ENCODE data around the gene RTP4. TPM values are rescaled to one million over a fixed set of nuclear protein-coding genes. Genes with fewer than 3 reads are reported as not detected.

RTP4 gene, protein sequence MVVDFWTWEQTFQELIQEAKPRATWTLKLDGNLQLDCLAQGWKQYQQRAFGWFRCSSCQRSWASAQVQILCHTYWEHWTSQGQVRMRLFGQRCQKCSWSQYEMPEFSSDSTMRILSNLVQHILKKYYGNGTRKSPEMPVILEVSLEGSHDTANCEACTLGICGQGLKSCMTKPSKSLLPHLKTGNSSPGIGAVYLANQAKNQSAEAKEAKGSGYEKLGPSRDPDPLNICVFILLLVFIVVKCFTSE
- total RNA-seq, result 1 to 10 TPM in 1 of 4 donors, under 1 TPM in 2, not detected in 1; 0.21 to 1.3 (median 0.84) TPM

DNA sequence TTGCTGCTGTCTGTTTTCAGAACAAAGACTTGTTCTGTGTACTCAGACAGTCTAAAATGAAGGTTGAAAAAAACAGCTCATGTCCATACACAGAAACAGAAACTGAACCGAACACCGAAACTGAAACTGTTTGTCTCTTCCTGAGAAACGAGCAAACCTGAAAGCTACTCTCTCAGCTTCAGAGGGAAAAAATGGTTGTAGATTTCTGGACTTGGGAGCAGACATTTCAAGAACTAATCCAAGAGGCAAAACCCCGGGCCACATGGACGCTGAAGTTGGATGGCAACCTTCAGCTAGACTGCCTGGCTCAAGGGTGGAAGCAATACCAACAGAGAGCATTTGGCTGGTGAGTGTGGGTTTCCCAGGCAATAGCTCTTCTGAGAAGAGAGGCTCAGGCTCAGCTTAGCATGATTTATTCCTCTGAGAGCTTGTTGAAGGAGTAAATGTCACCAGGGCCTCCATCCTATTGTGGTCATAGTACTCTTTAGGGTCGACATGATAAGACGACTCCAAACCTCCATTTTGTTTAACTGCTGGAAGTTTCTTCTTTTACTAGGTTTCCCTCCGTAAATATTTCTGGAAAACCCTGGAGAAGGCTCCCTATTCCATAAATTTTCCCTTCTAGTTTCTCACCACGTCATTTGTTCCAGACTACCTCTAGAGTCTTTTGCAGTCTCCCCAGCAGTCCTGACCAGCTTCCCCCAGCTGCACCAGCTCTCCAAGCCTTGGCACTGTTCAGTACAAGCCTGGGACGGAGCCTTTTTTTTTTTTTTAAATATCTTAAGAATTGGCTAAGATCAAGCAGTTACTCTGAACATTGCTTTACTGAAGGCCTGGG, at the start of gene RTP4:
TSS of gene RTP4 (plus strand) at position 135 of the 838 bp plus-strand sequence. CDS start at position 192, 57 bp downstream.
- intact Hi-C loops (cut with DNase I; ENCODE audit: low total_unique reads), result no loop called here
- no peak for TF ChIP-seq POLR2A (IDR thresholded peaks at IDR 0.05)
- TF ChIP-seq, protein P1, sequence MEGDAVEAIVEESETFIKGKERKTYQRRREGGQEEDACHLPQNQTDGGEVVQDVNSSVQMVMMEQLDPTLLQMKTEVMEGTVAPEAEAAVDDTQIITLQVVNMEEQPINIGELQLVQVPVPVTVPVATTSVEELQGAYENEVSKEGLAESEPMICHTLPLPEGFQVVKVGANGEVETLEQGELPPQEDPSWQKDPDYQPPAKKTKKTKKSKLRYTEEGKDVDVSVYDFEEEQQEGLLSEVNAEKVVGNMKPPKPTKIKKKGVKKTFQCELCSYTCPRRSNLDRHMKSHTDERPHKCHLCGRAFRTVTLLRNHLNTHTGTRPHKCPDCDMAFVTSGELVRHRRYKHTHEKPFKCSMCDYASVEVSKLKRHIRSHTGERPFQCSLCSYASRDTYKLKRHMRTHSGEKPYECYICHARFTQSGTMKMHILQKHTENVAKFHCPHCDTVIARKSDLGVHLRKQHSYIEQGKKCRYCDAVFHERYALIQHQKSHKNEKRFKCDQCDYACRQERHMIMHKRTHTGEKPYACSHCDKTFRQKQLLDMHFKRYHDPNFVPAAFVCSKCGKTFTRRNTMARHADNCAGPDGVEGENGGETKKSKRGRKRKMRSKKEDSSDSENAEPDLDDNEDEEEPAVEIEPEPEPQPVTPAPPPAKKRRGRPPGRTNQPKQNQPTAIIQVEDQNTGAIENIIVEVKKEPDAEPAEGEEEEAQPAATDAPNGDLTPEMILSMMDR (IDR thresholded peaks at IDR 0.05), result no peak
- WGBS, 2 donors, result 23% methylated on average over 10 of the region's 10 CpGs
- peak within 1 kb of the TSS; percentile 21 for H3K4me3 ChIP-seq (ENCODE audit: low read depth, poor library complexity, severe bottlenecking)
- DNase-seq (ENCODE audit: low spot score in 2 of 2), result no peak

DNA sequence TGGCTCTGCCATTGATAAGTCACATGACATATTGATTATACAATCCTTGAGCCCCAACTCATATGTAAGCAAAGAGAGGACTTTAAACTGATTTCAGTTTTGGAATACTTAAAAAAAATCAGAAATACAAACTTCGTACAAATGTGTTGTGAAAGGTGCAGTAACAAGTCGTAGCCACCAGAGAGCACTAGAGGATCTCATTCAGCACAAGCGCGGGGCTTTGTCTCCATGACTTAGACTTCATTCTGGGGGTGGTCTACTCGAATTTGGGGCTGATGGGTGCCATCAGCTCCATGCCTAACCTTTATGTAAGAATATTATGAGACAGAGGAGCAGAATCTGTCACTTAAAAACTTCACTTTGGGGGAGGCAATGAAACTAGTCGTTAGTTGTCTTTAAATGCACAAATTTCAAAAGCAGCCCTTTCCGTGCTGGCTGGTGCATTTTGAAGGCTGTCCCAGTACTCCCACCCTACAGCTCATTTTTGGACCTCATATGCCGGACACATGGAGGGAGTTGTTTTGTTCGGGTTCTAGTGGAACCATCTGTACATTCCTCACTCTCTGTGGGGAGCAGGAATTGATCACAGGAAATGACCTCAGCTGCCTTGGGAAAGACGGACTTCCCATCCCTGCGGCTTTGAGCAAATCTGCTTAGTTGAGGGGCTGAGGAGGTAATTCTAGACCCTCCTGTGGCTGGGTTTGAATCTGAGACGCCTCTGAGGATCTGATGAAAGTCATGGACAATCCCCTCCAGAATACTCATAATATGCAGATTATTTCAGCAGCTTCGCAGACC, 49.2 kb upstream of the RTP4 start:
- DNase-seq (ENCODE audit: low spot score in 2 of 2), result peak in 1 of 2 donors; percentile 36
- TF ChIP-seq, protein P1 (IDR thresholded peaks at IDR 0.05), result peak in 1 of 3 donors; percentile 59
- no peak for TF ChIP-seq POLR2A (IDR thresholded peaks at IDR 0.05)
- H3K4me3 ChIP-seq (ENCODE audit: low read depth, poor library complexity, severe bottlenecking), result no peak overlapping the region

DNA sequence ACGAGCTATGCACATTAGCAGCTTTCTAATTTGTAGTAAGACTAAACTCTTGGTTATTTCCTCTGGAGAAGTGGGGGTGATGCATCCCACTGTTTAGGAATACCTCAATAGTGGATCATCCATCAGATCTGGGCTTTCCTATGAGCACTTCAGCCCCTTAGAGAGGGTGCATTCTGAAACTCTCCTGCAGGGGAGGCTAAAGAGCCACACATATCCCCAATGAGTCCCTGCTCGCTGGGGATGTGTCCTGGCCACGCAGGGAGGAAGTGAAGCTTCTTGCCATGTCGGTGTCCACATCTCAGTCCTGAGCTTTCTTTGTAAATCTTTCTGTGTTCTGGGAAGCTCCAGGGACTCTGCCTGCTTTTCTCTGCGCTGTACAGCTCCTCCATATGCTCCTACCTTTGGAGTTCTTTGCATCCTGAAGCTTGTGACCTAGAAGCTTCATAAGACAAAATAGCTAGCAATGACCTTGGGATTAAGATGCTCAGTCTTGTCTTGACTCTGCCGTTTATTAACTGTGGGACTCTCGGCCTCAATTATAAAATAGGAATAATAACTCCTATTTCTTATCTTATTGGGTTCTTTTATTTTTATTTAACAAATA, 48.4 kb upstream of the RTP4 start:
- no peak overlapping the region for H3K4me3 ChIP-seq (ENCODE audit: low read depth, poor library complexity, severe bottlenecking)
- WGBS, 2 donors, result 33 to 40% methylated on average over 7 of the region's 7 CpGs
- peak; percentile 71 to 90 for DNase-seq (ENCODE audit: low spot score in 2 of 2)
- TF ChIP-seq, protein P1 (IDR thresholded peaks at IDR 0.05), result peak in 1 of 3 donors; percentile 70
- no peak for TF ChIP-seq POLR2A (IDR thresholded peaks at IDR 0.05)
- intact Hi-C loops (cut with DNase I; ENCODE audit: low total_unique reads), result loop anchor here (5.0 kb wide), 1 partner anchor 358 kb away; no protein-coding TSS in a partner anchor

More for the DNA sequence above, 49.2 kb upstream of the RTP4 start:
- intact Hi-C loops (cut with DNase I; ENCODE audit: low total_unique reads), result no loop called here
- WGBS, 2 donors, result 12 to 13% methylated on average over 13 of the region's 13 CpGs

DNA sequence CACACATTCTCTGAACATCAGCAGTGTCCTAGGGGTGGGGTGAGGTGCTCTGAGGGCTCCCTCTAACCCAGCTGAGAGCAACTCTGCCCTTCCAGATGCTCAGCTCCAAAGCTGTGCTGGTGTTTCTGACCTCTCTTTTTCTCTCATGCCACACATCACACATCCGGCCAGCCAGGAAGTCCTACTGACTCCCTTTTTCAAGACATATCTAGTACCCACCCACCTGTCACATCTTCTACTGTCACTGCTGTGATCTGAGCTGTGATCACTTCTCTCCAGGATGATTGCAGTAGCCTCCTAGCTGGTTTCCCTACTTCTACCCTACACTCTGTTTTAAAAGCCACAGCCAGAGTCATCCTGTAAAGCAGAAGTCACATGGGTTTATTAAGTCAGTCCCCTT, 46.4 kb upstream of the RTP4 start:
- intact Hi-C loops (cut with DNase I; ENCODE audit: low total_unique reads), result loop anchor here (5.0 kb wide), 1 partner anchor 356 kb away; no protein-coding TSS in a partner anchor
- DNase-seq (ENCODE audit: low spot score in 2 of 2), result no peak
- TF ChIP-seq POLR2A (IDR thresholded peaks at IDR 0.05), result no peak
- TF ChIP-seq, protein P1 (IDR thresholded peaks at IDR 0.05), result no peak
- WGBS, 2 donors, result 69 to 70% methylated on average over 1 of the region's 1 CpG
- no peak overlapping the region for H3K4me3 ChIP-seq (ENCODE audit: low read depth, poor library complexity, severe bottlenecking)

DNA sequence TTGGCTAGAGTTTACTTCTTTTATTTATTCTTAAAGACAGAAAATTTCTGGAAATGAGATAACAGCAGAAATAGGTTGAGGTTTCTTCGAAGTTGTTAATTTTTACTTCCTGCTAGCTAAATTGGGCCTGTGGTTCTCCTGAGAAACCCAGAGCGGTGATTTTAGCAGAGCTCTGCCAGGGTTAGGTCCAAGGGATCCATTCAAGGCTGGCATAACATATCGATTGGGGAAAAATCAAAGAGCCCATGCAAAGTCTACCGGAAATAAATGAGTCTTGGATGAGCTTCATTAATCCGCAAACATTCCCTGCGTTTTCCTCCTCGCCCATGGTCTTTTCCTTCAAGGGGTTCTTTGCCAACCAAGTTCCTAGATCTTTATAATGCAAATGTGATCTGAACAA, 45.9 kb upstream of the RTP4 start:
- DNase-seq (ENCODE audit: low spot score in 2 of 2), result no peak
- intact Hi-C loops (cut with DNase I; ENCODE audit: low total_unique reads), result loop anchor here (5.0 kb wide), 1 partner anchor 355 kb away; no protein-coding TSS in a partner anchor
- no peak for TF ChIP-seq POLR2A (IDR thresholded peaks at IDR 0.05)
- TF ChIP-seq, protein P1 (IDR thresholded peaks at IDR 0.05), result no peak
- 84 to 87% methylated on average over 7 of the region's 7 CpGs for WGBS, 2 donors
- no peak overlapping the region for H3K4me3 ChIP-seq (ENCODE audit: low read depth, poor library complexity, severe bottlenecking)

Measured in lower leg skin (tissue), 4 donors.